Measurements from ENCODE around the gene TTBK2.

TTBK2 gene

DNA sequence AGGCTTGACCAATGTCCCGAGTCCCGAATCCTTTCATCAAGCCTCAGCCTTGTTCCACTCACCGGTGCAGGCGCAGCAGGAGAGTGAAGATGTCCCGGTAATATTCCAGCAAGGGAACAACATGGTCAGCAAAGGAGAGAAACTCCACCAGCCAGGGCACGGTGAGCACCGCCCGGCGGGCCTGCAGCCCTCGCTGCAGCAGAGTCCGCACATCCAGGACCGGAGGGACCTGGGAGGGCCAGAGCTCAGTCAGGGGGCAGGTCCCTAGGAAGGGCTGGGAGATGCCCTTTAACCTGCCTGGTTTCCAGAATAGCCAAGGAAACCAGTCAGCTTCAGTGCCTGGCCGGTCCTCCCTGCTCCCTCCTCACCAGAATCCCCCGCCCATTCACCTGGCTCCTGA, 190.0 kb downstream of the TTBK2 start:
- DNase-seq (ENCODE audit: insufficient read length, low spot score) (no peak), FAIRE-seq (no peak)

DNA sequence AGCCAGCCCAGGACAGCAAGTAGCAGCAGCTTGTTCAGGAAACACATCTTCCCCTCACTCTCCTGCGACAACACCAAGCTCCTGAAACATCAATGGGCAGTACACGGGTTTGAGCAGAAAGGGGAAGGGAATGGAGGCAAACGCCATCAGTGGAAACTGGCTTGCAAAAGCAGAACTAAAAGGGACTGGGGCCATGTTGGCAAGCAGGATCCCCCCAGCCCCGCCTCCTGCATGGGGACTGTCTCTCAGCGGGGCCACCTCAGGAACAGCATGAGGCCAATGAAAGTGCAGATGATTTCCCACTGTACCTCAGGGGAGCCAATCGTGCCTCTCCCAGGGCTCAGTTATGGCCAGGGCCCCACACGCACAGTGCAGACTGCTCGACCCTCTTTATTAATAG, 190.4 kb downstream of the TTBK2 start:
- no peak for FAIRE-seq

DNA sequence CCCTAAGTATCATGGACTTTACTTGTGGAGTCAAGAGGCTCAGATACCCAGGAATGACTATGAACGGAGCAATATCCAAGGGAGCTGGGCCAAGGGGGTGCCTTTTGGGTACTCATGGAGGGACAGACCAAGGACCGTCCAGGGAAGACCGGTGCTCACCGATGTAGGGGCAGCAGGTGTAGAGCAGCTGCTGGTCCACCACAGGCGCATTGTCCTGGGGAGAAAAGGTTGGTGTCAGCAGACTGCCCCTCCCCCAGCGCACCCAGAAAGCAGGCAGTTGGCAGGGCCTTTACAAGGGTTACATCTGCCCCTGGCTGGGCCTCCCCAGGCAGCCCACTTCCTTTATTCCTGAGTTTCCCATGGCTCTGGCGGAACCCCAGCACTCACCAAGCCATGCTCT, 191.2 kb downstream of the TTBK2 start:
- DNase-seq (ENCODE audit: insufficient read length, low spot score): no peak

More for the DNA sequence above, 190.4 kb downstream of the TTBK2 start:
- DNase-seq (ENCODE audit: insufficient read length, low spot score): no peak

DNA sequence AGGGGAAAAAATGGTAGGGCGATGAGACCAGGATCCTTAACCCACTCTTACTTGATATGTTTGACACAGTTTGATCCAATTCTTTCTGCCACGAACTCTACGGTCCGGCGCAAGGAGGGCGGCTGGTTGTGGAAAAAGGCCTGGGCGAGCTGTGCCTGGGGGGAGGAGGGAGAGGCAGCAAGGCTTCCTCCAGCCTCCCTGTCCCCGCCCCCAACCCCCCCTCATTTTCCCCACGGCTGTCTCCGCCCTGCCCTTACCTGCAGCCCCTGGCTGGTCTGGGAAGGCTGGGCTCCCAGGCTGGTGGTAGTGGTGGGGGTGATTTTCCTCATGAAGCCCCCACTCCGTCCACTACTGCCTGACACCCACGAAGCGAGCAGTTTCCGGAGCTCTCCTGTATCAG, 191.6 kb downstream of the TTBK2 start:
- no peak for DNase-seq (ENCODE audit: insufficient read length, low spot score)
- no peak for FAIRE-seq

More for the DNA sequence above, 191.2 kb downstream of the TTBK2 start:
- FAIRE-seq: no peak

DNA sequence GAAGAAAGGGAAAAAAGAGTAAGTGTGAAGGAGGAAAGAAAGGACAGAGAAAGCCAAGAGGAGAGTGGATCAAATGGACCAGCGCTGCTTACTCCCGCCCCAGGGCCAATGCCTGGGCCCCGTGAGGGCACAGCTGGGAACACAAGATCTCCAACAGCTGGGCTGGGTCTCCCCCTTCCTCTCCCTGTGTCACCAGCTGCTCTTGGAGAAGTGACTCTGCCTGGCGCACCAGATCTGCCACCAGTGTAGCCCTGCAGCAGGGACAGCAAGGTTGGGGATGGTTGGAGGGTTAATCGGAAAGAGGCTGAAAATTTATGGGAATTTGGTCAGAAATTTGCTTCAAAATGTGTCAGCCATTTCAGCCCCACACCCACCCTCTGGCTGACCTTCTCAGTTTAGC, 192.0 kb downstream of the TTBK2 start:
- DNase-seq (ENCODE audit: insufficient read length, low spot score) (no peak), FAIRE-seq (no peak)

DNA sequence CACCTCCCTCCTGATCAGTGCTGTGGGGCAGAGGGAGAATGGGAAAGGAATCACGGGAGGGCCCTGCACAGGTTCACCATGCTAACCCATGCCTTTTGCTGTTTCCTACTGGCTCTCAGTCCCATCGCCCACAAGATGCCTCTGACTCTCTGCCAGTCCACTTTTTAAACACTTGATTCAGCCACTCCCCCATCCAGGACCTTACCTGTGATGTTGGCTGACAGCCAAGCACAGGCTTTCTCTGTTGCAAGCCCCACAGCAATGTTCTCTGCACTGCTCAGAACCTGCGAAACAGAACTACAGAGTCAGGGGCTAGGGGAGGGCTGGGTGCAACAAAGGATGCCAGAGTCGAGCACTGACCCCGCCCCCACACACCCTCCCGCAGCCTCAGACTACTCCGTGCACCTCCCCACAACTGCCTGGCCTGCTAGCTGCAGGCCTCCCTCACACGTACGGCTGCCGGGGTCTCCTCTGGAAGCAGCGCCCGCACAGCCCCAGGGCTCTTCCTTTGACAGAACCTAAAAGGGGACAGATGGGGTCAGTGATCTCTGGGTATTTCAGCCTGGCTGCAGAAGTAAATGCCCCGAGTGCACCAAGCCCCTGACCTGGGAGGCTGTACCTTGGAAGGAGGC, 192.7 kb downstream of the TTBK2 start:
- FAIRE-seq: no peak
- no peak for DNase-seq (ENCODE audit: insufficient read length, low spot score)

DNA sequence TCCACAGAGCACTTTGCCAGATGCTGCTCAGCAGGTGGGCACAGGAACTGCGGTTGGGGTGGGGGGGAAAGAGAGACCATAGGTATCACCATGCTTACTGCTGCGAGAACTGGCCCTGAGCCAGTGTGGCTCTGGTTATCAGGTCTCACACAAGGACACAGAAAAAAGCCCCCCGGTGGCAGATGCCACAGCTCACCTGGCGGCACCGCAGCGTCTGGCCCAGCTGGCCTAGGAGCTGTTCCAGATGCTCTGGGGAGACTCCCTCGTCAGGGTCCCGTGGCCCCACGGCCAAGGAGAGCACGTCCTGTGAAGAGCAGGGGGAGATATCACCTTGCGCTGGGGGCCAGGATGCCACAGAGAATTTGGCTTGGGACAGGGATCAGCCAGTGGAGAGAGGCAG, 194.5 kb downstream of the TTBK2 start:
- FAIRE-seq (no peak), DNase-seq (ENCODE audit: insufficient read length, low spot score) (no peak)

DNA sequence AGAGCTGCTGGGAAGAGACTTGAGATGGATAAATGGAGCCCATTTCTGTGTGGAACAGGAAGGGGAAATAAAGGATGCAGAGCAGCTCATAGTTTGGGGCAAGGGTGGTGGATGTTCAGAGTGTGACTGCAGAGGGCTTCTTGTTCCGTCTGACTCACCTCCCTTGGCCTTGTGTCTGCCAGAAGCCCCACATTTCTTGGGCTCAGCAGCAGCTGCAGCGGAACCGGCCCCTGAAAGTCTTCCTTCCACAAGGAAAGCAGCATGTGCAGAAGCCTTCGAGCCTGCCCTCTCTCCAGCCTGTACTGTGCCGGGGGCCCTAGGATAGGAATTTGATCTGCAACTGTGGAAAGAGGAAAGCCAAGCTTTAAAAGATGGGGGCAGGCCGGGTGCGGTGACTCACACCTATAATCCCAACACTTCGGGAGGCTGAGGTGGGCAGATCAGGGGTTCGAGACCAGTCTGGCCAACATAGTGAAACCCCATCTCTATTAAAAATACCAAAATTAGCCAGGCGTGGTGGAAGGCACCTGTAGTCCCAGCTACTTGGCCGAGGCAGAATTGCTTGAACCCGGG, 195.2 kb downstream of the TTBK2 start:
- DNase-seq (ENCODE audit: insufficient read length, low spot score): no peak
- FAIRE-seq: no peak

DNA sequence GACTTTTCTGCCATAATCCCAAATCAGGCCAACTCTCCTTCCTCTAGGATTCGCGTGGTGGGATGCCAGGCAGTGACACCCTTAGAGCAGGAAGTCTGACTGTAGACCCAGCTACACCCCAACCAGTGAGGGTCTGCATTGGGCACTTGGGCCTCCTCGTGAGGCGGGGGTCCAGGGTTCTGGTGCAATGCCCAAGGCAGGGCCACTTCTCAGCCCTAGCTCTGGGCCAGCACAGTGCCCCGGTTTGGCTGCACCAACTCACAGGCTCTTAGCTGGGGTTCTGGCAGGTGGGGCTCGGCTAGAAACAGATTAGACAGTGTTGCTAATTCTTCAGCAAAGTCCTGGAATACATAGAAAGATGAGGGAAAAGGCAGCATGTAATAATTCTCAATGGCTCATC, 196.3 kb downstream of the TTBK2 start:
- FAIRE-seq (no peak), DNase-seq (ENCODE audit: insufficient read length, low spot score) (no peak)

DNA sequence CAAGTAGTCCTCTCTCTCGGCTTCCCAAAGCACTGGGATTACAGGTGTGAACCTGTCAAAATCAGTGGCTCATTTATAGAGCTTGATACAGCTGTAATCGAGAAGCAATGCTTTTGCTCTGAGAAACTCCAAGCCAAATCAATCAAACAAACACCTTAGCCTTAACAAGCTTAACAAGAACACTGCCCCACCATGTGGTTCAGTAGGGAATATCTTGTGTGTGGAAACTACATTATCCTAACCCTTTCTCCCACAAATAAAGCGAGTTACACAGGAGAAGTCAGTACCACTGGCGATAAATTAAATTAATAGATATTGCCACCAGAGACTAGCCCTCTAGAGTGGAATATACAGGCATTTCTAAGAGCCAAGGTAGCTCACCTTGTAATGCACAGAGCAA, 197.5 kb downstream of the TTBK2 start:
- FAIRE-seq: no peak

DNA sequence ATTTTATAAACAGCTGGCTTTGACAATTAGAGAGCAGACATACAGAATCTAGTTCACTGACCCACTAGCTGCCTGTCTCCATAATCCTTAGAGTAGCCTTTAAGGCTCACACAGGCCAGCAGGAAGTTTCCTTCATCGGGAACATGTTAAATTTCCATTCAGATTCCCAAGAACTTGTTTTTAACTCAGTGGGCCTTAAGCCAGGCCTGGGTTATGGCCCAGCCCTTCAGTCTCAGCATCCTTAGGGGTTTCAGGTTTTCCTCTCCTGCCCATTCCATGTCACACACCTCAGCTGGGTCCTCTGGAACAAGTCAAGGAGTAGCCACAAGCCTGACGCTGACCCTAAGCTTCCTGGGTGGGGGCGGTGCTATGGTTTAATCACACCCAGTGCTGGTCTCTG, 198.7 kb downstream of the TTBK2 start:
- DNase-seq (ENCODE audit: insufficient read length, low spot score) (no peak), FAIRE-seq (no peak)

More for the DNA sequence above, 197.5 kb downstream of the TTBK2 start:
- no peak for DNase-seq (ENCODE audit: insufficient read length, low spot score)

DNA sequence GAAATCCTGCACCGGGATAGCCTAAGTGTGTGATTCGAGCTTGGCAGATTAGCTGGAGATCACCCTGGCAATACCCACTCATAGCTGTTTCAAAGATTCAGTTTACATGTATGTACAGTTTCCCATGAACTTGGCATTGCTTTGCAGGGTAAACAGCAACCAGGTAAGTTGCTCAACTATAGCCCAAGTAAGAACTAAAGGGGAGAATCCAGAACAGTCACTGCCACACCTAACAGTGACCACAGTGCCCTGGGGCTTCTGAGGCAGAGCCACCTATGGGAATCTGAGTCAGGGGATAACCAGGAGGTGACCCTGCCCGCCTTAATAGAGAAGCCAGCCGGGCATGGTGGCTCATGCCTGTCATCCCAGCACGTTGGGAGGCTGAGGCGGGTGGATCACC, 199.6 kb downstream of the TTBK2 start:
- FAIRE-seq (no peak), DNase-seq (ENCODE audit: insufficient read length, low spot score) (no peak)

DNA sequence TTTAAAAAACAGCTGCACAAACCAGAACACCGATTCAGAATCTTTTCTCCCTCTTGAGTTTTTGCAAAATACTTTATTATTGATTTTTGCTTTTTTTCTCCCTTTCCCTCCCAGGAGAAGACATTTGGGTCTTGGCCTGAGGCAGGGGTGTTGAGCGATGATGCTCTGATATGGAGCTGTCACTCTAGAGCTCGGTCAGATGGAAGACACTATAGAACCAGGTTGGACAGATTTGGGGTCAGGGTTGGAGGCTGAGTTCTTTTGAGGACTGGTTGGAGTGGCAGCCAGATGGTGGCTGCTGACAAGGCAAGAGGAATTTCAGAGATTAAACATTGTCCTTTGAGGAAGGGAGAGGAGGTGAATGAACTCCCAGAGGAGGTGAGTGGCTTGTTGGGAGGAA, 200.5 kb downstream of the TTBK2 start:
- DNase-seq (ENCODE audit: insufficient read length, low spot score) (no peak), FAIRE-seq (no peak)

DNA sequence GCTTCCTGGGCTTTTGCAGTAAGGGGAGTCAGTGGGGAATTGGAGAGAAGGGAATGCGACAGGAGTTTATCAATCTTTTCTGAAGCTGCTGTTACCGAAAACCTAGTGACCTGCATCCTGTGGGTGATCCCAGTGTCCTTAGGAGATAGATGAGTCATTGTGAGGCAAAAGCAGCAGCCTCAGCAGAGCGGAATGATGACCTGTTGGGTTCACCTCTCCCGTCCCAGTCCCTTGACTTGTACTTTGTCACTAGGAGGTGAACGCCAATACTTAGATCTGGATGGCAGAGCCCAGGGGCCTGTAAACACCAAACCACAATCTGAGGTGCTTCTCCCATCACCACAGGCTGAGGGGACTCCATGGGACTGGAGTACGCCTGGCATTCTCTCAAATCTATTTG, 201.5 kb downstream of the TTBK2 start:
- FAIRE-seq: no peak

DNA sequence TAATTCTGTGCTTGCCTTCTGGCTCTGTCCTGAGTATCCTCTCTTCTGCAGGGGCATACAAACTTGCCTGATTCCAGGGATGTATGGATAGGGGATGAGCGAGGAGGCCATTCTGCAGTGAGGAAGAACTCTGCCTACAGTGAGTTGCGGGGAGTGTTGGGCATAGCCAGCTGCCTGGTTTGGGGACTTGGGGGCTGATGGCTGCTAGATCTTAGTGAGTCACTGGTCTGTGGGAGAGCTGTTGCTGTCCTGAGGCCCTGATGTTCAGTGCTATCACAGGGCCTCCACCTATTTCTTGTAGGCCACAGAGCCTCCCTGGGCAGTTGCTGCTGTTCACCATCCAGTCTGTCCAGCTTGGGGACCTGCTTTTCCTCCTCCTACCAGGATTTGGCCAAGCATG, 204.0 kb downstream of the TTBK2 start:
- DNase-seq (ENCODE audit: insufficient read length, low spot score) (no peak), FAIRE-seq (no peak)

More for the DNA sequence above, 201.5 kb downstream of the TTBK2 start:
- no peak for DNase-seq (ENCODE audit: insufficient read length, low spot score)

DNA sequence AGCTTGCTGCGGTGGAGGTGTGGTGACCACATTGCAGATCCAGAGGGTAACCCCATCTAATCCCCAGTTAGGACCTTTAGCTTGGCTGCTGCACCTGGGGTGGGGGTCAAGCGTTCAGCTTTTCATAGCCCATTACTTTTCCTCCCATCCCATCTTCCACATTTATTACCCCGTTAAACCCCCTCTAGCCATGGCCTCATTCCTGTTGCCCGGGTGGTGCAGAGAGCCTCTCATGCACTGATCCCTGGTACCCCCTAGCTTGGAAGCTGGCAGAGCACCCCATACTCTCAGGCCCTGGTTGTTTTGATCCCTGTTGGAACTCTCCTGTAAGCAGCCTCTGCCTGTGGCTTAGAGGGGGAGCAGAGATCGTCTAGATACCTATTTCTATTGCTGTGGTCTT, 204.5 kb downstream of the TTBK2 start:
- no peak for FAIRE-seq
- no peak for DNase-seq (ENCODE audit: insufficient read length, low spot score)

DNA sequence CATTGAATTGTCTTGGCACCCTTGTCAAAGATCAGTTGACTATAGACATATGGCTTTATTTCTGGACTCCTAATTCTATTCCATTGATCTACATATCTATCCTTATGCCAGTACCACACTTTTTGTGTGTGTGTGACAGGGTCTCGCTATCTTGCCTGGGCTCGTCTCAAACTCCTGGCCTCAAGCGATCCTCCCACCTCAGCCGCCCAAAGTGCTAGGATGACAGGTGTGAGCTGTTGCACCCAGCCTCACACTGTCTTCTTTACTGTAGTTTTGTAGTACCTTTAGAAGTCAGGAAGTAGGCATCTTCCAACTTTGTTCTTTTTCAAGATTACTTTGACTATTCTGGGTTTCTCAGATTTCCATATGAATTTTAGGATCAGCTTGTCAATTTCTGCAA, 208.0 kb downstream of the TTBK2 start:
- peak; percentile 72 for FAIRE-seq

DNA sequence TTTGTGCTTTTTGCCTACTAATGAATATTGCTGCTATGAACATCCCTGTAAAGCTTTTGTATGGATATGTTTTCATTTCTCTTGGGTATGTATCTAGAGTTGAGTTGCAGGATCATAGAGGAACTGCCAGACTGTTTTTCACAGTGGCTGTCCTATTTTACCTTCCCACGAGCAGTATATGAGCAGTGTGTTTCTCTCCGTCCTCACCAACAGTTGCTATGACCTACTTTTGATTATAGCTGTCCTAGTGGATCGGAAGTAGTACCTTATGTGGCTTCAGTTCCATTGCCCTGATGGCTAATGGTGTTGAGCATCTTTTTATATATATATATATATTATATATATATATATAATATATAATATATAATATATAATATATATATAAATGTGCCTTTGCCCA, 208.8 kb downstream of the TTBK2 start:
- DNase-seq (ENCODE audit: insufficient read length, low spot score) (no peak), FAIRE-seq (no peak)

More for the DNA sequence above, 208.0 kb downstream of the TTBK2 start:
- no peak for DNase-seq (ENCODE audit: insufficient read length, low spot score)

DNA sequence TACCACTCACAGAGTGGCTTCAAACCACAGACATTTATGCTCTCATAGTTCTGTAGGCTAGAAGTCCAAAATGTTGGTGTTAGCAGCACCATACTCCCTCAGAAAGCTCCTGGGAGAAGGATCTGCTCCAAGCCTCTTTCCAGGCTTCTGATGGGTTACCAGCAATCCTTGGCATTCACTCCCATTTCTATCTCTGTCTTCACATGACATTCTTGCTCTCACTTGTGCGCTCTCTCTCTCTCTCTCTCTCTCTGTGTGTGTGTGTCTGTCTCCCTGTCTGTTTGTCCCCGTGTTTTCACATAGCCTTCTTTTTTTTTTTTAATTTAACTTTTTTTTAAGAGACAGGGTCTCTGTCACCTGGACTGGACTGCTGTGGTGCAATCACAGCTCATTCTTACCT, 209.9 kb downstream of the TTBK2 start:
- no peak for DNase-seq (ENCODE audit: insufficient read length, low spot score)
- no peak for FAIRE-seq

DNA sequence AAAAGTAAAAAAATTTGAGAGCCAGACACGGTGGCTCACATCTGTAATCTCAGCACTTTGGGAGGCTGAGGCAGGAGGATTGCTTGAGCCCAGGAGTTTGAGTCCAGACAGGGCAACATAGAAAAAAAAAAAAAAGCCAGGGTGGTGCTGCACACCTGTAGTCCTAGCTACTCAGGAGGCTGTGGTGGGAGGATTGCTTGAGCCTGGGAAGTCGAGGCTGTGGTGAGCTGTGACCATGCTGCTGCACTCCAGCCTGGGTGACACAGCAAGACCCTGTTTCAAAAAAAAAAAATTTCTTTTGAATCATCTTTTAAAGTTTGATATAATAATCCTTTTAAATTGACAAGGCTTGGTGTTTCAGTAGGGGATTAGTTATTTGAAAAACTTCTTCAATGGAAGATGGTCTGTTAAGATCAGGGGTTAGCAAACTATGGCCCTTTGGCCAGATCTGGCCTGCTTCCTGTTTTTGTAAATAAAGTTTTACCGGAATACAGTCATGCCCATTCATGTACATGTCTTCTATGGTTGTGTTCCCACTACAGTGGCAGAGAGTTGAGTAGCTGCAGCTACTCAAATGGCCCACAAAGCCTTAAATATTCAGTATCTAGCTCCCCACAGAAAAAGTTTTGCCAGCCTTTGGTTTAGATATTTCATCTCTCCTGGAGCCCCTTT, 212.6 kb downstream of the TTBK2 start:
- FAIRE-seq: no peak

DNA sequence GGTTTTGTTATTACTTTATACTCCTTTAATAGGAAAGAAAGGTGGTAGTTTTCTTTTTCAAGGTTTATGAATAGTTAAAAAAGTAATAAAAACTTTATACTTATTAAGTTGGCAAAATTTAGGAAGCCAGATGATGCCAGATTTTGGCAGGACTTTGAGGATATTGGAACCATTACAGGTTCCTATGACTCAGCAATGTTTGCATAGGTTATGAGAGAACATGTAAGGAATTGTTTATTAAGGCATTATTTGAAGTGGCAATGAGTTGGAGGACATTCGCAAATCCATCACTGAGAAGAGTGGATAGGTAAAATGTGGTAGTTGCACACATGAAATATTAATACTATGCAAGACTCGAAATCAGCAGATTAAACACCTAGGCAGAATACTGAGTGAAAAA, 213.5 kb downstream of the TTBK2 start:
- no peak for FAIRE-seq
- DNase-seq (ENCODE audit: insufficient read length, low spot score): no peak

More for the DNA sequence above, 212.6 kb downstream of the TTBK2 start:
- no peak for DNase-seq (ENCODE audit: insufficient read length, low spot score)

DNA sequence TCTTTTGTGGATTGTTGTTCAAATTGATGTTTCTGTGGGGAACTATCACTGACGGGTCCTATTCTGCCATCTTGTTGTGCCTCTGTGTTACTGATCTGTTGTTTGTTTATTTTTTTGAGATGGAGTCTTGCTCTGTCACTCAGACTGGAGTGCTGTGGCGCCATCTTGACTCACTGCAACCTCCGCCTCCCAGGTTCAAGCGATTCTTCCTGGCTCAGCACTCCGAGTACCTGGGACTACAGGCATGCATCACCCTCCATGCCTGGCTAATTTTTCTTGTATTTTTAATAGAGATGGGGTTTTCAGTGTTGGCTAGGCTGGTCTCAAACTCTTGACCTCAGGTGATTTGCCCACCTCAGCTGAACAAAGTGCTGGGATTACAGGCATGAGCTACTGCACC, 215.2 kb downstream of the TTBK2 start:
- DNase-seq (ENCODE audit: insufficient read length, low spot score) (no peak), FAIRE-seq (no peak)
